Aorta (tissue), 5 donors: ENCODE data around the gene CORO1C. TPM values are rescaled to one million over a fixed set of nuclear protein-coding genes. Genes with fewer than 3 reads are reported as not detected.
"Not testable (repeated sequence)": the region's sequence is repeated elsewhere in the genome, so short reads cannot be mapped to it uniquely, and the experiment has no call there.

Experiments
- ATAC-seq: fragments of 200-7000 bp; cut with Tn5 transposase; one replicate; pipeline ENCODE4 v1.9.1; 2022; ENCODE audit warnings: moderate library complexity; ENCODE audit not compliant: low FRiP score
- DNase-seq, 2 donors: peaks; one replicate each; pipeline ENCODE4 v3.0.0-alpha.2; 2020
- H3K27ac ChIP-seq, 2 donors: one replicate each; pipeline ENCODE4 v1.5.1; 2013; ENCODE audit warnings: low read length in 2 of 2, mild to moderate bottlenecking in 2 of 2, moderate library complexity in 2 of 2, control low read depth in 1 of 2, inconsistent platforms in 1 of 2, low read depth in 1 of 2
- H3K27me3 ChIP-seq, 2 donors: one replicate each; pipeline ENCODE4 v1.6.1; 2013; ENCODE audit warnings: control low read depth in 1 of 2, low read length in 1 of 2, mild to moderate bottlenecking in 1 of 2, moderate library complexity in 1 of 2; ENCODE audit not compliant: insufficient read depth in 2 of 2, control insufficient read depth in 1 of 2
- H3K36me3 ChIP-seq, 2 donors: one replicate each; pipeline ENCODE4 v1.6.1; 2013; ENCODE audit warnings: control low read depth in 1 of 2, low read length in 1 of 2, mild to moderate bottlenecking in 1 of 2; ENCODE audit not compliant: insufficient read depth in 2 of 2, control insufficient read depth in 1 of 2
- H3K4me1 ChIP-seq, 2 donors: one replicate each; pipeline ENCODE4 v1.6.1; 2013; ENCODE audit warnings: low read length in 2 of 2, control low read depth in 1 of 2, mild to moderate bottlenecking in 1 of 2, moderate library complexity in 1 of 2; ENCODE audit not compliant: insufficient read depth in 2 of 2, control insufficient read depth in 1 of 2
- H3K4me3 ChIP-seq, 2 donors: one replicate each; pipeline ENCODE4 v1.5.1; 2013; ENCODE audit warnings: low read length in 2 of 2, control low read depth in 1 of 2, mild to moderate bottlenecking in 1 of 2
- H3K9me3 ChIP-seq: one replicate; pipeline ENCODE4 v1.6.1; 2013; ENCODE audit warnings: mild to moderate bottlenecking, low read length; ENCODE audit not compliant: control insufficient read depth
- WGBS, 2 donors: extraction: QIAGEN DNeasy Blood & Tissue Kit; methylation state at CpG; one replicate each; pipeline ENCODE4 v1.1.7; 2013; 5-methylcytosine and 5-hydroxymethylcytosine counted together
- intact Hi-C, 2 donors: fragments of 100-400 bp; cut with DNase I; formaldehyde crosslinking; loops; one replicate each; pipeline versions ENCODE4 v1.14.2 to v1.15.0; 2022
- polyA plus RNA-seq, 2 donors: library from polyadenylated mRNA; stranded (reverse); fragments of 200-250 nt; gene quantifications; one replicate each; pipeline ENCODE4 v1.2.3, GENCODE V29; 2013
- total RNA-seq, 2 donors: library from RNA; stranded (reverse); fragmentation: NEBNext Ultra II Directional; extraction: Animal tissue kit (Norgen Biotek cat#: 25700); gene quantifications; one replicate each; pipeline ENCODE4 v1.2.1, GENCODE V29; 2021
- donor health status: healthy with polysubstance abuse.
- donor health status: Bipolar disorder and iron deficiency.
- donor health status: DM: no; HTN: no; CAD: no.
- donor health status: DM: no; HTN: no; CAD: no.
- donor health status: DM: yes; HTN: yes; CAD: no.

The CORO1C gene
- total and polyA plus RNA-seq, 4 donors = 68.0 to 387 (median 176) TPM

DNA sequence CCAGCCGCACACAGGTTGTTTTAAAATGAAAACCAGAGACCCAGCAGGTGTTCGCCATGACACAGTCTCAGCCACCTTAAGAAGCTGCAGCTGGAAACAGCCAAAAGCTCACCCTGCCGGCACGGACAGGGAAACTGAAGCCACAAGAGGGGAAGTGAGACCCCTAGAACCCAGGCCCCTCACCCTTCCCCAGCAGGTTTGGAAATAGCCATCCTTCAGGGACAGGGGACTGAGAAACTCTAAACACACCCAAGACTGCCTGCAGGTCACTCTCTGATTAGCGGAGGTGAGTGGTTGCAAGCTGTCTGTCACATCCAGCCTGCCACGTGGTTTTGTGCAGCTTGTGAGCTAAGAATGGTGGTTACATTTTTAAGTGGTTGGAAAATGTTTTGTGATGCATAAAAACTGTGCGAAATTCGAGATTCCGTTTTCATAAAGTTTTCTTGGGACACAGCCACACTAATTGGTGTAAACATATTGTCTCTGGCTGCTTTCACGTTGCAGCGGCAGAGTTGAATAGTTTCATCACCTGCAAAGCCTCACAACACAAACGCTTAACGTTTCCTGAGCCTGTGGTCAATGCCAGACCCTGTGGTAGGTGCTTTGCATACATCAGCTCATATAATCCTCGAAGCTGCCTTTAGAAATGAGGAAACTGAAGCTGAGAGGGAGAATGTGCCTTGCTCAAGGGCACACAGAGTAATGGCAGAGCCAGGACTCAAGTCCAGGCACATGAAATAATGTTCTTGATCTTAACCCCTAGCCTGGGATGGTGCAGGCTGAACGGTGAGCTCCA is 95.9 kb downstream of the CORO1C start:
- H3K4me3 ChIP-seq = no peak overlapping the region
- H3K27ac ChIP-seq = no peak overlapping the region
- ATAC-seq = no peak
- H3K4me1 ChIP-seq = peaks cover 0 to 2% of the 10 kb centered on the region in 2 donors
- DNase-seq = peak; percentile 42 to 57
- no peaks in the 10 kb centered on the region for H3K9me3 ChIP-seq
- intact Hi-C loops = no loop called here
- WGBS, 2 donors = 41 to 49% methylated on average over 15 of the region's 15 CpGs
- no peaks in the 10 kb centered on the region for H3K36me3 ChIP-seq
- no peaks in the 10 kb centered on the region for H3K27me3 ChIP-seq

GRCh38 chr12:108634341-108634751 is 97.0 kb downstream of the CORO1C start:
- ATAC-seq = no peak
- Histone ChIP-seq H3K27ac (no peak overlapping the region), H3K9me3 (no peaks in the 10 kb centered on the region), H3K4me3 (no peak overlapping the region), H3K36me3 (no peaks in the 10 kb centered on the region), H3K4me1 (peaks cover 0 to 2% of the 10 kb centered on the region in 2 donors), H3K27me3 (no peaks in the 10 kb centered on the region)
- intact Hi-C loops = no loop called here
- peak; percentile 61 to 65 for DNase-seq
- WGBS, 2 donors = 66 to 69% methylated on average over 4 of the region's 4 CpGs

DNA sequence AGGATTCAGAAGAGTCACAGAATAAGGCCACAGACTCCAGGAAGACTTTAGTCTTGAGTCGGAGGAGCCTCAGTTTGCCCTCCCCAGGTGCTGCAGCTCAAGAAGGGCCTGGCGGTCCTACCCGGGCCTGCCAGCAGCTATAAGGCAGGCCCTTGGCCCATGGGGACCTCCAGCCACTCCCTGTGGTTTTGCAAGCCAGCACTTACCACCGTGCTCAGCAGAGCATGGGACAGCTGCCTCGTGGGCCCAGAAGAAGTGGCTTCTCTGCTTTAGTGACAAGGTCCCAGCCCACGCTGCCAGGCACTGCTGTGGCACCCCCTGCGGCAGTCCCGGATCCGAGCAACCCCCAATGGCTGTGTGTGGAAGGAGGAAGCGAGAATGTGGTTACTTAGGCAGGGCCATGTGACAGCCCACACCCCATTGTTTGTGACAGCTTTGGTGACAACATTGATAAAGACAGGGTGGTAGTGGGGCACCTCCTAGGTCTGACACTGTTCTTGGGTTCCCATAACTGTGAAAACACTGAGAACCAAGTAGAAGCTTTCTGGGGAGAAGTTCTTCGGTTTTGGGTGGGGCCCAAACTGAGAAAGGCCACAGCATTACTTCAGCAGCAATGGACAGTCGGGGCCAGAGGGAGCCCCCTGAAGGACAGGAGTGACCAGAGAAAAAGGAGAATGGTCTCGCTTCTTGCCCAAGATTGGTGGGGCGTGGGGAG is 97.6 kb downstream of the CORO1C start, which contains the start of gene SELPLG:
Gene SELPLG, minus strand, starts transcription at position 361 of the 715 bp plus-strand sequence. CDS start 9,587 bp downstream, outside the sequence.
- H3K4me3 ChIP-seq = no peak within 1 kb of the TSS
- no peaks in the 10 kb centered on the region for H3K36me3 ChIP-seq
- peaks cover 0 to 2% of the 10 kb centered on the region in 2 donors for H3K4me1 ChIP-seq
- ATAC-seq (peak; percentile 45), DNase-seq (peak; percentile 79 to 92)
- no peaks in the 10 kb centered on the region for H3K9me3 ChIP-seq
- intact Hi-C loops = no loop called here
- no peaks in the 10 kb centered on the region for H3K27me3 ChIP-seq
- no peak within 1 kb of the TSS for H3K27ac ChIP-seq
- whole genome bisulfite sequencing, 2 donors = 70 to 73% methylated on average over 14 of the region's 14 CpGs

- Histone ChIP-seq H3K27me3 (no peaks in the 10 kb centered on the region), H3K4me3 (no peak overlapping the region), H3K9me3 (no peaks in the 10 kb centered on the region), H3K4me1 (peaks cover 0 to under 1% of the 10 kb centered on the region in 2 donors), H3K27ac (no peak overlapping the region), H3K36me3 (no peaks in the 10 kb centered on the region)
- WGBS, 2 donors = 93 to 94% methylated on average over 7 of the region's 7 CpGs
- intact Hi-C loops = no loop called here
- DNase-seq (peak; percentile 36 to 43), ATAC-seq (no peak)
These were observed 98.2 kb downstream of the CORO1C start for GRCh38 chr12:108633081-108633533.

DNA sequence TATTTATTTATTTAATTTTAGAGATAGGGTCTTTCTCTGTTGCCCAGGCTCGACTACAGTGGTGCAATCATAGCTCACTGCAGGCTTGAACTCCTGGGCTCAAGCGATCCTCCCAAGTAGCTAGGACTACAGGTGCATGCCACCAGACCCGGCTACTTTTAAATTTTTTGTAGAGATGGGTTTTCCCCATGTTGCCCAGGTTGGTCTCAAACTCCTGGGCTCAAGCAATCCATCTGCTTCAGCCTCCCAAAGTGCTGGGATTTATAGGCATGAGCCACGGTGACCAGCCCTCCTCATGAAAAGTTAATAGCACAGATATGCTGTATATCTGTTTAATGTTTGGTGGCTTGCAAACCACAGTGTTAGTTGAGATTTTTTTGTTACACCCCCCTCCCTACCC is 100.1 kb downstream of the CORO1C start:
- not testable (repeated sequence) for H3K27ac ChIP-seq
- WGBS, 2 donors = 95% methylated on average over 4 of the region's 4 CpGs

DNA sequence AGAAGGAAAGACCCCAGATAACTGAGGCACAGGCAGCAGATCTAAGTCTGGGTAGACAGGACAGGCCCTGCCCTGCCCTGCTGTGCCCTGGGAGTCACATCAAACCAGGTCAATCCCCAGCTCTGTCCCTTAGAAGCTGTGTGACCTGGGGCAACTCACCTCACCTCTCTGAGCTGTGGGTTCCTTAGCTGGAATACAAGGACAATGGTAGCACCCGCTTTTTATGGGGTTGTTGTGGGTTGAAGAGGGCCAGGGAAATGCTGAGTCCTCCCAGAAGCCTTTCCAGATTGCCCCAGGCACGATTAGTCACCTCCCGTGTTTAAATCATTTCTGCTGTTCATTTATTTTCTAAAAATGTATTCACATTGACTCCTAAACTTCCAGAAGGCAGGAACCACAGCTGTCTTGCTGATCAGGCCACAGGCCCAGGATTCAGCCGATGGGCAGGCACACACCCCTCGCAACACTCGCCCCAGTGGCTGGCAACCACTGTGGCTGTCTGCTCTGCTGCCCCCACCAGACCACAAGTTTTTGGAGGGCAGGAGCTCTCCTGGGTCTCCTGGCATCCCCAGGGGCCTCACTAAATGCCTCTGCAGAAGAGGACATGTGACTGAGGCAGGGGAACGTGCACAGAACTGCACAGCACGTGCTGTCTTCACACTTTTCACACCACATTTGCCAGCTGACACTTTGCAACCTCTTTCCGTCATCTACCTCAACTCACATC is 100.7 kb downstream of the CORO1C start:
- H3K4me3 ChIP-seq = no peak overlapping the region

More for the DNA sequence above, 100.1 kb downstream of the CORO1C start:
- H3K36me3 ChIP-seq, ATAC-seq, H3K4me3 ChIP-seq, H3K9me3 ChIP-seq, intact Hi-C loops, H3K27me3 ChIP-seq, H3K4me1 ChIP-seq: not testable (repeated sequence)
- peak; percentile 15 to 31 for DNase-seq

GRCh38 chr12:108629824-108630476 is 101.4 kb downstream of the CORO1C start:
- peak; percentile 74 to 84 for DNase-seq
- no peaks in the 10 kb centered on the region for H3K4me1 ChIP-seq
- WGBS, 2 donors = 63 to 64% methylated on average over 17 of the region's 17 CpGs
- H3K27ac ChIP-seq = no peak overlapping the region
- no peak overlapping the region for H3K4me3 ChIP-seq
- H3K27me3 ChIP-seq = no peaks in the 10 kb centered on the region
- H3K9me3 ChIP-seq = no peaks in the 10 kb centered on the region
- H3K36me3 ChIP-seq = no peaks in the 10 kb centered on the region
- intact Hi-C loops = no loop called here
- peak; percentile 49 for ATAC-seq

More for the DNA sequence above, 100.7 kb downstream of the CORO1C start:
- 70 to 74% methylated on average over 9 of the region's 9 CpGs for WGBS, 2 donors
- Histone ChIP-seq H3K27me3 (no peaks in the 10 kb centered on the region), H3K4me1 (no peaks in the 10 kb centered on the region), H3K36me3 (no peaks in the 10 kb centered on the region), H3K27ac (no peak overlapping the region), H3K9me3 (no peaks in the 10 kb centered on the region)
- intact Hi-C loops = no loop called here
- no peak for ATAC-seq
- peak in 1 of 2 donors; percentile 42 for DNase-seq

DNA sequence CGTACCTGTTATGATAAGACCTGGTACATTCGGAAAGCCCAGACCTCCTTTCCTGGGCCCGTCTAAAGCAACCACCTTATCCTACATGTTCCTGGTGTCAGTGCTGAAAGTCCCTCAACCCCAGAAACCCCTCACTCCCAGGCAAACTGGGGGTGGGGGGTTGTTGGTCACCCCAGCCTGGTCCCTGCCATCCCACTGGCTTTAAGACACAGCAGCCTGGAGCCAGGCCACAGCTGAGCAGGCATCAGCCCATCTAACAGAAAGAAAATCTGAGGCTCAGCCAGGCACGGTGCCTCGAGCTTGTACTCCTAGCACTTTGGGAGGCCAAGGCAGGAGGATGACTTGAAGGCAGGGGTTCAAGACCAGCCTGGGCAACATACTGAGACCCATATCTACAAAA is 102.2 kb downstream of the CORO1C start:
- no peak for DNase-seq
- WGBS, 2 donors = 94 to 95% methylated on average over 5 of the region's 5 CpGs
- H3K9me3 ChIP-seq = no peaks in the 10 kb centered on the region
- no peak overlapping the region for H3K4me3 ChIP-seq
- H3K4me1 ChIP-seq = no peaks in the 10 kb centered on the region
- no peaks in the 10 kb centered on the region for H3K36me3 ChIP-seq
- intact Hi-C loops = no loop called here
- no peak for ATAC-seq
- no peak overlapping the region for H3K27ac ChIP-seq
- H3K27me3 ChIP-seq = no peaks in the 10 kb centered on the region
